ENCODE measurements around the gene IDI2.
"Not testable (repeated sequence)": the region's sequence is repeated elsewhere in the genome, so short reads cannot be mapped to it uniquely, and the experiment has no call there.

Gene IDI2

DNA sequence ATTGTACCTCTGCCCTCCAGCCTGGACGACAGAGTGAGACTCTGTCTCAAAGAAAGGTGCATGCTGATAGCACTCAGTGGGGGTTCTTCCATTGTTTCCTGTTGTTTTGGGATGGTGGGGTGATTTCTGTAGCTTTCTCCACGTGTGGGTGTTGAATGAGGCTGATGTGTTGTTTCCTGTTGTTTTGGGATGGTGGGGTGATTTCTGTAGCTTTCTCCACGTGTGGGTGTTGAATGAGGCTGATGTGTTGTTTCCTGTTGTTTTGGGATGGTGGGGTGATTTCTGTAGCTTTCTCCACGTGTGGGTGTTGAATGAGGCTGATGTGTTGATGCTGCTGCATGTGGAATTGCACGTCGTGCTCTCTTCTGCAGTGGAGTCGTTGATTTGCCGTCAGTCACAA, 15.7 kb downstream of the IDI2 start:
- in situ Hi-C loops (cut with MboI; ENCODE audit: low sequenced_read_pairs): not testable (repeated sequence)

DNA sequence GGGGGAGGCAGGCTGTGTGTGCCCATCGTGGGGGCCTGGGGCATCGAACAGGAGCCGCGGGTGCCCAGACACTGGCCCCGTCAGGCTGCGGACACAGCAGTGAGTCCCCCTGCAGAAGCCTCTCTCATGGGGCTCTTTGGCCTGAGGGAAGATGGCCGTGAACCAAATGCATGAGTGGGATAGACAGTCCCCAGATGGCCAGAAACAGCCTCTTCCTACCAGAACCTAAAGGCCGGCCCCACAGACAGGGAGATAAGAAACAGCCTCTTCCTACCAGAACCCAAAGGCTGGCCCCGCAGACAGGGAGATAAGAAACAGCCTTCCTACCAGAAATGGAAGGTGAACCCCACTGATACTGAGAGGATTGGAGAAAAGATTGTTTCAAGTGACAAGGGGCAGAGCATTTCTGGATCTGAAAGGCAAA, 16.6 kb downstream of the IDI2 start:
- in situ Hi-C loops (cut with MboI; ENCODE audit: low sequenced_read_pairs): no loop called here

- in situ Hi-C loops (cut with MboI; ENCODE audit: low sequenced_read_pairs): no loop called here
Observed at GRCh38 chr10:1007583-1007982, 18.1 kb downstream of the IDI2 start.

DNA sequence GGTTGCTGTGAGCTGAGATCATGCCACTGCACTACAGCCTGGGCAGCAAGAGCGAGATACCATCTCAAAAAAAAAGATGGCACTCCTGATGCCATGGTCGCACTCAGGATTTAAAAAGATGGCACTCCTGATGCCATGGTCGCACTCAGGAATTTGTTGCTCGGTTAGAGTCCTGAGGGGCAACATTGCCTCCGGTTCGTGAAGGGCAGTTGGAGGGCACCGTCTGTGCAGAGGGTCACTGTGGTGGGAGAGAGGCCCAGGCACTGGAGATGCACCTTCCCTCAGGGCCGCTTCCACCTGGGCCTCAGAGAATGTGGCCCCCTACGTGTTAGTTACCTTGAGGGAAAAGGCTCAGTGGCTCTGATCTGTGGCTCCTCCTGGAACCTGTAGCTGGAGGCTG, 19.1 kb downstream of the IDI2 start:
- in situ Hi-C loops (cut with MboI; ENCODE audit: low sequenced_read_pairs): no loop called here

- in situ Hi-C loops (cut with MboI; ENCODE audit: low sequenced_read_pairs): no loop called here
Observed at GRCh38 chr10:1003884-1004670, 21.6 kb downstream of the IDI2 start.

GRCh38 chr10:1002425-1003006, 23.1 kb downstream of the IDI2 start:
- in situ Hi-C loops (cut with MboI; ENCODE audit: low sequenced_read_pairs): no loop called here

DNA sequence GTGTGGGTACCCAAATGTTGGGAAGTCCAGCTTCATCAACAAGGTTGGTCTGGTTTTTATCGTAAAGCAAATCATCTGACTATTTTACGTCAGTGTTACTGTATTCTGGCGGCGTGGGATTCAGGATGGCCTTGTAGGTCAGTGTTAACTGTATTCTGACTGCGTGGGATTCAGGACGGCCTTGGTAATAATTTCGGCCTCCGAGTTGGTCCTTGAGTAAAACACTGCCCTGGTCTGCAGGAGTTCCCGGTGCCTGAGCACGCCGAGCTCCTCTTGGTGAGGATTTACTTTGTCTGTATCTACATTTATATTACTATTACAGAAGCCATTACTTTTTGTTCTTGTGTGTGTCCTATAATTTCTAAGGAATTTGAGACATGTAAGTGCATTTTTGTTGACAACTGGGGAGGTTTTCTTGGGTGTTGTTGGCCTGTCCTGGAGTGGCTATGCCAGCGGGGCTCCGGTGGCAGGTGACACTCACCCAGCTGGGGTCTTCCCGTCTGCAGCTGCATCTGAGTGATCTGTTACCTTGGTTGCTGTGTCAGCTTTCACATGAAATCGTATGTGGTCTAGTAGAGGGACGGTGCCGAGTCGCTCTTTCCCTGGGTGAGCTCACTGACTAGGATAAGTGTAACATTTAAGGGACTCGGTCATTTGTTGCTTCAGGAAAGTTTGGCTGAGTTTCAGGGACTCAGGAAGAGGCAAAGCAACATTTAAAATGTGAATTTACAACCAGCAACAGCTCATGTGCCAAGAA, 28.2 kb downstream of the IDI2 start:
- in situ Hi-C loops (cut with MboI; ENCODE audit: low sequenced_read_pairs): no loop called here

GRCh38 chr10:996031-996430, 29.6 kb downstream of the IDI2 start:
- in situ Hi-C loops (cut with MboI; ENCODE audit: low sequenced_read_pairs): no loop called here

- in situ Hi-C loops (cut with MboI; ENCODE audit: low sequenced_read_pairs): no loop called here
Observed at GRCh38 chr10:995559-995926, 30.1 kb downstream of the IDI2 start.

DNA sequence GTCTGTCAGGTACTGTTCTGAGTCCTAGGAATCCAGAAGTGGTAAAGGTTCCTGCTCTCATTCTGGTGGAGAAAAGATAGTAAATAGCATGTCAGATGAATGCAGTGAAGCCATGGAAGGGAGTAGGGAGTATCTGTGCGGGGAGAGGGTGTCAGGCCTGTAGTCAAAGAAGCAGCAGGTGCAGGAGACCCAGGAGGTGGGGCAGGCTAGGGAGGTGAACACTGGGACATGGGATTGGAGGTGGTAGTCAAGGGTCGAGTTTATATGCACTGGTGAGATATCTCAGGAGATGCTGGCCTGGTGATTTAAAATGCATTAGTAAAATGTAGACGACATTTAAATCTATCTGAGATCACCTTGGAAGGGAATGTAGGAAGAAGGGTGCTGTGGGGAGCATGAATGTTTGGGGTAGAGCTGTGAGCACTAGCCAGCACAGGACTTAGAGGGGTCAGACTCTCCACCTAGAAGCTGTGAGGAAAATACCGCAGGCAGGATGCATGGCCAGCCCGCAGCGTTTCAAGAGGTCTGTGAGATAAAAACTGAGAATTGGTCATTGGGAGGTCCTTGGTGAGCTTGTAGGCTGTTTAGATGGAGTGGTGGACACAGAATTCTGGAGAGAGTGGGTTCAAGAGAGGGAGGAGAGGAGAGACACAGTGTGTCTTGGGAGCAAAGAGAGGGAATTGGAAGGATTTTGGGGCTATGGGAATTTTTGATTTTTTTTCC, 30.7 kb downstream of the IDI2 start:
- in situ Hi-C loops (cut with MboI; ENCODE audit: low sequenced_read_pairs): no loop called here

GRCh38 chr10:992871-993270, 32.8 kb downstream of the IDI2 start:
- in situ Hi-C loops (cut with MboI; ENCODE audit: low sequenced_read_pairs): no loop called here

GRCh38 chr10:992467-992866, 33.2 kb downstream of the IDI2 start:
- in situ Hi-C loops (cut with MboI; ENCODE audit: low sequenced_read_pairs): no loop called here

DNA sequence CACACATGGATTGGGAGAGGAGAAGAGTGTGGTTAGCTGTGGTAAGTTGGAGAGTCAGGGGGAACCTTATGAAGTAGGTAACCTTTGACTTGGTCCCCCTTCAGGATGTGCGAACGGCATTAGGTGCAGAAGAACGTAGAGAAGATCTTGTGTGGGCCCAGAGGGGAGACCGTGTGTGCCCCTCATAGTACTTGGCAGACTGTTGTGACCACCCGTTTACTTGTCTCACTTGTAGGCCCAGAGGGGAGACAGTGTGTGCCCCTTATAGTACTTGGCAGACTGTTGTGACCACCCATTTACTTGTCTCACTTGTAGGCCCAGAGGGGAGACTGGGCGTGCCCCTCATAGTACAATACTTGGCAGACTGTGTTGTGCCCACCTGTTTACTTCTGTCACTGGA, 34.9 kb downstream of the IDI2 start:
- in situ Hi-C loops (cut with MboI; ENCODE audit: low sequenced_read_pairs): no loop called here

DNA sequence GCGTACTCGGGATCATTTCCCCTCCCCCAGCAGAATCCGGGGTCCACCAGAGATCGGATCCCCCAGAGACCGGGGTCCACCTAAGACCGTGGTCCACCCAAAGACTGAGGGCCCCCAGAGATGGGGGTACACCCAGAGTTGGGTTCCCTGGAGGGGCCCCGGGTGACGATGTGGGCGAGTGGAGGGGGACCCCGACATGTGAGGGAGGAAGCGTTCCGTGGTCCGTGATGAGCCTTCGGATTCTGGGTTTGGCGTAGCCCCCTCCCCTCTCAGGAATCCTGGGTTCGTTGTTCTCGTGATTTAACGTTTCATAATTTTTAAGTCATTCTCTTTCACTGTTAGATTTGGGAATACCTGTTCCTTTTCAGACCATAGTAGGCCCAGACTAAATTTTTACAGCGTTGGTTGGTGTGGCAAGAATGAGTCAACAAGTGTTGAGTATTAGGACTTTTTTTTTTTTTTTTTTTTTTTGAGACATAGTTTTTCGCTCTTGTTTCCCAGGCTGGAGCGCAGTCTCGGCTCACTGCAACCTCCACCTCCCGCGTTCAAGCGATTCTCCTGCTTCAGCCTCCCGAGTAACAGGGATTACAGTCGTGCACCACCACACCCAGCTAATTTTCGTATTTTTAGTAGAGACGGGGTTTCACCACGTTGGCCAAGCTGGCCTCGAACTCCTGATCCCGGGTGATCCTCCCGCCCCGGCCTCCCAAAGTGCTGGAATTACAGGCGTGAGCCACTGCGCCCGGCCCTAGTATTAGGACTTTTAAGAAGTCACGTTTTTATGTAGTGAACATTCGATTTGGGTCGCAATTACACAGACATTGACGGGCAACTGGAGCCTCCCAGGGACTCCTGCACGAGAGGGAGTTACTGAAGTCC, 36.8 kb downstream of the IDI2 start:
- in situ Hi-C loops (cut with MboI; ENCODE audit: low sequenced_read_pairs): no loop called here

GRCh38 chr10:987870-988666, 37.6 kb downstream of the IDI2 start, which contains the start of gene GTPBP4:
Gene GTPBP4 (plus strand): TSS chr10:988434. CDS start chr10:988480, 46 bp downstream.
- in situ Hi-C loops (cut with MboI; ENCODE audit: low sequenced_read_pairs): no loop called here

DNA sequence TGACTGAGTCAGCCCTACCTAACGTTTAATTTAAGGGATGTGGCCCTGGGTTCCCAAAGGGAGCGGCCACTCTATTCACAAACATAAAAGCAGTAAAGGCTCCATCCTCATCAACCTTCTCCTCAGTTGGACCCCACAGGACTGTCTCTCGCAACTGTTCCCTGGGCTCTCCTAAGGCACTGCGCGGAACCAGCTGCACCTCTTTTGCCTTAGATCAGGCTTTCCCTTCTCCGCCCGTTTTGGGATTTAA, 38.1 kb downstream of the IDI2 start:
- in situ Hi-C loops (cut with MboI; ENCODE audit: low sequenced_read_pairs): no loop called here

GRCh38 chr10:986881-987619, 38.6 kb downstream of the IDI2 start:
- in situ Hi-C loops (cut with MboI; ENCODE audit: low sequenced_read_pairs): no loop called here

DNA sequence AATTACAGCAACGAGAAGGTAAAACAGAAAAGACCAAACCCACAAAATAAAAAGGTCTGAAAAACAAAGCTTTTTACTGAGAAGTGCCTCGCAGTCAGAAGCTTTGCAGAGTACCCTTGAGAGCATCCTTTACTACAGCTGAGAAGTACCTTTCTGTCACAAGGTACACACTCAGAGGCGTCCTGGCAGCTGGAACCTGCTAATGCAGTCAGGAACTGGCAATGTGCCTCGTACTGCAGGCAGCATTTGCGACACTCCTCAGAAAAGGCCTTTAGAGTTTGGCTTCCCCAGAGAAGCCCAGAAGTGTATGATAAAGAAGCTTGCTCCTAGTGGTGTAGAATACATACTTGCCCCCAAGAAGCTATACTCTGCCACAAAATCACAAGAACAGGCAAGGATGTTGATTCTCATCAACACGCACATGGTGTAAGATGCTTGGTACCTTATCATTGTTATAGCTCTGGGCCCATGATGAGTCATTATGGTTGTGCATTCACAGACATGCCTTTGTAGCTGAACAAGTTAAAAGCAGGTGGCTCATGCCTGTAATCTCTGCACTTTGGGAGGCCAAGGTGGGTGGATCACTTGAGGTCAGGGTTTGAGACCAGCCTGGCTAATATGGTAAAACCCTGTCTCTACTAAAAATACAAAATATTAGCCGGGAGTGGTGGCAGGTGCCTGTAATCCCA, 39.4 kb downstream of the IDI2 start:
- in situ Hi-C loops (cut with MboI; ENCODE audit: low sequenced_read_pairs): no loop called here

- in situ Hi-C loops (cut with MboI; ENCODE audit: low sequenced_read_pairs): no loop called here
Observed at GRCh38 chr10:985361-985760, 40.3 kb downstream of the IDI2 start.
